CD4-positive, alpha-beta T cell treated with Interleukin-17A for 1 hour (primary cell): Measurements from ENCODE around the gene RNF150.
"Not testable (repeated sequence)": the region's sequence is repeated elsewhere in the genome, so short reads cannot be mapped to it uniquely, and the experiment has no call there.

Source experiments
- DNase-seq: peaks from one replicate; pipeline ENCODE4 v3.0.0-alpha.2; 2020

The RNF150 gene

DNA sequence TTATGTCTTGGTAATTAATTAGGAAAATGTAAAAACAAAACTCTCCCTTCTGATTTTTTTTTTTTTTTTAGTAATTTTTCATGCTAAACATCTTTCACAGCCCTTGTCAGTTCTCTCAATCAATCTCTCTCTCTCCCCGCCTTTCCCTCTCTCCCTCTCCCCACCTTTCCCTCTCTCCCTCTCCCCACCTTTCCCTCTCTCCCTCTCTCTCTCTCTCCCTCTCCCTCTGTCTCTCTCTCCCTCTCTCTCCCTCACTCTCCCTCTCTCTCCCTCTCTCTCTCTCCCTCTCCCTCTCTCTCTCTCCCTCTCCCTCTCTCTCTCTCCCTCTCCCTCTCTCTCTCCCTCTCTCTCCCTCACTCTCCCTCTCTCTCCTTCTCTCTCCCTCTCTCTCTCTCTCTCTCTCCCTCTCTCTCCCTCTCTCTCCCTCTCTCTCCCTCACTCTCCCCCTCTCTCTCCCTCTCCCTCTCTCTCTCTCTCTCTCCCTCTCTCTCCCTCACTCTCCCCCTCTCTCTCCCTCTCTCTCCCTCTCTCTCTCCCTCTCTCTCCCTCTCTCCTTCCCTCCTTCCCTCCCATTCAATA, 322.6 kb downstream of the RNF150 start:
- DNase-seq, result not testable (repeated sequence)
